ENCODE results near the gene BOD1.

BOD1 gene

DNA sequence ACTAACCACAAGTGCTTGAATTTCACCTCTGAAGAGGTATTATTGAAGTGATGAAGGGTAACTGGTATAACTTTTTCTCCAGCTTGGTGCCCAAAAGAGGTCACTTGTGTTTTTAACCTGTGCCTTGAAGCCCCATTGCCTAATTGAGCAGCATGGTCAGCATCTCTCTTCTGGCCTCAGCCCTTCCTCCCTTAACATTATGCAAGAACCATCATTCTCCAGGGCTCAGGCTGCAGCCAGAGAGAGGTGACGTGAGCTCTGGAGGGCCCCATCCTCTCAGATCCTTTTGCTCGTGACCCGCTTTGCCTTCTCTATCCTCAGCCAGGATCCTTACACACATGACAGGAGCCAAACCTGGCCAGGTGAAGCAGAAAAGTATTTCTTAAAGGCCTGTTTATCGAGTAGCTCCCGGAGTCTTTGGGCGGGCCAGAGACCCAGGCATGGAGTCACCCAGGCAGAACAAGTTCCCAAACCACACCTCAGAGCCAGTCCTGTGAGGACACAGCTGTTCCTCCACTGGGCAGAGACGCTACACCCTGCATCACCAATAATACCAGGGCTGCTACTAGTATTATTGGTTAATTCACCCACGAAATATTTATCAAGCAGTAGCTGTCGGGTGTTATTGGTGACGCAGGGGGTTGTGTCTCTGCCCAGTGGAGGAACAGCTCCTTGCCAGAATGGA lies 29.6 kb upstream of the BOD1 start:
- FAIRE-seq, result no peak
- no peak for TF ChIP-seq POLR2A (IDR thresholded peaks at IDR 0.05; ENCODE audit: low read depth, low read length)
- DNase-seq (ENCODE audit: insufficient read length, low spot score), result no peak

DNA sequence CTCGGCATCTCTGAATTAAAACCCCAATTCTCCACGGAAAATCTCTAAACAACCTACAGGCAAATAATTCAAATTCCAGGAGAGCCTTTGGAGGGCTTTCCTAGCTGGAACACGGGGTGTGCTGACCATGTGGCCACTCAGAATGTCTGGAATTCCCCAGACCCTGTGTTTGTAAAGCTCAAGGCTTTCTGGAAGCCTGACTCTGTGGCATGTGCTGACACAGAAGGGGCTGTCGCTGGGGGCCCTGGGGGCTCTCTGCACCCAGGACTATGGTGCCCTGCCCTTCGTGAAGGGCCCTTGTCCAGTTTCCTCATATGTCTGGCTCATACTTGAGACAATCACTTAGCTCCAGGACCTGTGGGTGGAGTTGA lies 29.0 kb upstream of the BOD1 start:
- TF ChIP-seq POLR2A (IDR thresholded peaks at IDR 0.05; ENCODE audit: low read depth, low read length), result no peak
- DNase-seq (ENCODE audit: insufficient read length, low spot score) (no peak), FAIRE-seq (no peak)

DNA sequence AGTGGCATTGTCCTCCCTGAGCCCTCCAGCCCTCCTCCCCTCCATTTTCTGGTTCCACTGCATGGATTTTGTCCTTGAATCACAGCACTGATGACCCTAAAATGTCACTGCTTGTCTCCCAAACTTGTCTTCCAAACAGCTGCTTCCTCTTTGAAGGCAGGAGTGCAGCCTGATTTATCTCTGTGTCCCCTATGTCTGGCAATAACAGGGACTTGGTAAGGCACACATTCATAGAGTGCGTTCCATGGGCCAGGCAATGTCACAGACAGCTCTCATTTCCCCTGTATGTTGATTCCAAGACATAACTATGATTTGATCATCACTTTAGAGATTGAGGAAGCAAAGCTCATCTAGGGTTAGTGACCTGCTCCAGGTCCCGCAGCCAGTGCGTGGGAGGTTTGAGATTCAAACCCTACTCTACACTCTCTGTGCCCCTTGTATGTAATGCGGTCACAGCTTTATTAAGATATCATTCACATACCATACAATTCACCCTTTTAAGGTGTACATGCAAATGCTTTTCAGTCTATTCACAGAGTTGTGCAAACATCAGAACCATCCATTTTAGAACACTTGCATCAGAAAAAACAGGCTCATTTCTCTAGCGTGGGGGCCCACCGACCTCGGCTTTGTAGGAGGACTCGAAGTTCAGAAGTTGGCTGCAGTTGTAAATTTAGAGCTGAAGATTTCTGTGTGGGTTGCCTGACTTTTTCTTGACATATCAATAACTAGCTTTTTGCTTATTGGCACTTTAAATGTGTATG lies 28.4 kb upstream of the BOD1 start:
- TF ChIP-seq POLR2A (IDR thresholded peaks at IDR 0.05; ENCODE audit: low read depth, low read length), result no peak
- no peak for DNase-seq (ENCODE audit: insufficient read length, low spot score)
- no peak for FAIRE-seq

DNA sequence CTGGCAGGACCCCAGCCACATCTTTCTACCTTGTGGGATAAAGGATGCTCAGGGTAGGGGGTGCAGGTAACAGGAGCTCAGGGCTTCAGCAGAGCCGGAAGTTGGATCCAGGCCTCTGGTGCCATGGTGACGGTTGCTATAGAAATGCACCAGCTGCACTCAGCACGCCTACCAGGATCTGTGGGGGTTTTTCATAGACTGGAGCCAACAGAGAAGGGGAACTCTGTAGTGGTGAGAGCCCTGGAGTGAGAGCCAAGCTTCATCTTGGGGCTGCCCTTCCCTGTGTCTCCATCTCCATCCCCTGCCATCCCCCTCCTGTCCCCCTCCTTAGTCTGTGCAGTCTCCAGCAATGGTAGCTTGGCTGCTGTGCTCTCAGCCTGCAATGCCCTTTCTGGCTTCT lies 27.5 kb upstream of the BOD1 start:
- no peak for TF ChIP-seq POLR2A (IDR thresholded peaks at IDR 0.05; ENCODE audit: low read depth, low read length)
- FAIRE-seq (no peak), DNase-seq (ENCODE audit: insufficient read length, low spot score) (no peak)

DNA sequence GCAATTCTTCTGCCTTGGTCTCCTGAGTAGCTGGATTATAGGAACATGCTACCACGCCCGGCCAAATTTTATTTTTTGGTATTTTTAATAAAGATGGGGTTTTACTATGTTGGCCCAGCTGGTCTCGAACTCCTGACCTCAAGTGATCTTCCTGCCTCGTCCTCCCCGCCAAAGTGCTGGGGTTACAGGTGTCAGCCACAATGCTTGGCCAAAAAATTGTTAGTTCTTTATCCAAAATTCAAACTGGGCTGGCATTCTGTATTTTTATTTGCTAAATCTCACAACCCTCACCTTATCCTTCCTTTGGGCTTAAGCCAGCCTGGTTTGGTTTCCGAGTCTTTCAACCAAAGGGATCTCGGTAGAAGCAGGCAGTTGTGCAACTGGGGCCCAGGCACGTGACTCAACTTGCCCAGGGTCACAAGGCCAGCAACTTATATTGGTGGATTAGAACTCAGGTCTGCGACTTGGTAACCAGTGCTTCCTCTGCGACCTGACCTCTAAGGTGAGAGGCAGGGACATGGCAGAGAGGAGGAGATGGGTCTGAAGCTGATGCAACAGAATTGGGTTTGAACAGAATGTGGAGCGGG lies 26.5 kb upstream of the BOD1 start:
- no peak for FAIRE-seq
- no peak for DNase-seq (ENCODE audit: insufficient read length, low spot score)
- TF ChIP-seq POLR2A (IDR thresholded peaks at IDR 0.05; ENCODE audit: low read depth, low read length), result no peak

DNA sequence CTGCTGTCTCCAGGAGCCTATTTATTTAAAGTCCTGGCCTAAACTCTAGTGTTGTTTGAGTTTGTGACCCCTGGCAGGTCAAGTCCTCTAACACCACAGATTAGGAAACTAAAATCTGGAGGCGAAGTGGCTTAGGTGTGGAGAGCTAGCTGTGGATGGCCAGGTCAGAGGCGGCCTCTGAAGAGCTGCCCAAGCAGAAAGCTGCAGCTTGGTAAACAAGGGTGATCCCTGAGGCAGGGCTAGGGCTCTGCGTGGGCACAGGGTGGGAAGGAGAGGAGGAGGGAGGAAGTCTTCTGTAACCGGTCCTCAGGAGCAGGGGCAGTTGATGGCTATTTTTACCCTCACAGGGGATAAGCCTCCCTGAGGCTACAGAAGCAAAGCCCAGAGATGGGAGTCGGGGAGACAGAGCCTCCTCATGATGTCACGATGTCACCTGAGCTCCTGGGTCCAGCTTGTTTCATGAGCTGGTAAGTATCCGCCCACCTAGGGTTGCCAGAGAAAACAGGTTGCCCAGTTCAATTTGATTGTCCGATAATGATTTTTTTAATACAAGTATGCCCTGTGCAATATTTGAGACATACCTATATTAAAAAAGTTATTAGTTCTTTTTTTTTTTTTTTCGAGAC lies 25.9 kb upstream of the BOD1 start:
- no peak for FAIRE-seq
- DNase-seq (ENCODE audit: insufficient read length, low spot score), result no peak
- no peak for TF ChIP-seq POLR2A (IDR thresholded peaks at IDR 0.05; ENCODE audit: low read depth, low read length)

DNA sequence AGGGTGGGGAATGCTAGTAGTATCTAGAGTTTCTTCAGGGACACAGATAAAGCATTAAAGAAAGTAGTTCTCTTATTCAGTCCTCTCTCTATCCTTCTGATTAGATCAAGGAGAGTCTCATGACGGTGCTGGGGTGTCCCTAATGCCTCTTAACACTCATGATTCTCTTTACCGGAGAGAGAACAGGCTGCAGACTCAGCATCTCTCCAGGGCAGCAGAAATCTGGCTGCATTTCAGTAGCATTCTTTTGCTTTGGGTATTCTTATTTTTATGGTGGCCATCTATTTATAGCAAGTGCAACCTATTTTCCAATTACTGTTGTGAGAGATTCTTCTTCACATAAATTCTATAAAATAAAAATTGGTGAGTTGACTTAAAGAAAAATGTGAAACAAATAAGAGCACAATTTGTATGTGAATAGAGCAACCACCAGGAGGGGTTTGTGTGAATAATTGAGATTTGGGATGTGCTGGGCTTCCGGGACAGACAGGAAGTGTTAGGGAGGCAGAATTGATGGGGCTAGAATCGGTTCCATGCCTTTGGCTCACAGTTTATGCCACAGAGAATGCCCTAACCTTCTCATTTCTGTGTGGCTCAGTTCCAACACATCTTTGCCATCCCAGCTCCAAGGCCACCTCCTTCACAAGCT lies 23.8 kb upstream of the BOD1 start:
- TF ChIP-seq POLR2A (IDR thresholded peaks at IDR 0.05; ENCODE audit: low read depth, low read length), result no peak
- FAIRE-seq, result no peak
- DNase-seq (ENCODE audit: insufficient read length, low spot score), result no peak

DNA sequence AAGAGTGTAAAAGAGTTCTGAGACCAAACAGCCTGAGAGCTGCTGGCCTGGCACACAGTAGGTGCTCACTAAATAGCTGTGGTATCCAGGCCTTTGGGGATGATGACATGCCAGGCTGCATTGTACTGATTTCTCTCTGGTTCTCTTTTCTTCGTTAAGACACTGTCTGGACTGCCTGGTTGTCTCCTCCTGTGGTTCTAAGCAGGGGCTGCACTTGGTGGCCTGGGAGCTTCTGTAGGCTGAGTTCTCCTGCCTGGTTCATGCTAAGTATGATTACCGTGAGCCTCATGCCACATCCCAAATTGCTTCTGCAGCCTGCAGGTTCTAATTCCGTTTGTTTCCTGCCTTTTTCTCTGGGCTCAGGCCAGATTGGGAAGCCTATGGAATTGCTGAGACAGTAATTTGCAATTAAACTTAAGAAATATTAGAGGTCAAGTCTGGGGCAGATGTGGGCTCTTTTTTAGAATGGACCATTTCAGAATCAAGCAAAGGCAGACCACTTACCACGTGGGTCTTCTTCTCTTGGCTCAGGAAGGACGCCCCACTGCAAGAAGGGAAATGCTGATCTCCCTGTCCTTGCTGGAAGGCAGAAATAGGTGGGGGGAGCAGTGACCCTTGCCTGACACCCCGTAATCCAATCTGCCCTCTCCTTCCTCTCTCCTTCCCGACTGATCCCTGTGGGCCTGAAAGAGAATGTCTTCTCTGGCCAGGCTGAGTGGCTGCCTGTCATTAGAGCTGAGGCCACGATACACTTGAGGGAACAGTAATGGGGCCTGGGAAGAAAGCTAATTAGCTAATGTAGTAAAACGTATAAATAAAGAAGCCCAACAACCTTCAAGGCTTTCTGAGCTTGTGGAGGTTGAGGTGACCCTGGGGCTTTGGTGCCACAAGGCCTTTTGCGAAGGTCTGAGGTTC lies 21.9 kb upstream of the BOD1 start:
- no peak for FAIRE-seq
- TF ChIP-seq POLR2A (IDR thresholded peaks at IDR 0.05; ENCODE audit: low read depth, low read length), result no peak
- DNase-seq (ENCODE audit: insufficient read length, low spot score), result no peak

DNA sequence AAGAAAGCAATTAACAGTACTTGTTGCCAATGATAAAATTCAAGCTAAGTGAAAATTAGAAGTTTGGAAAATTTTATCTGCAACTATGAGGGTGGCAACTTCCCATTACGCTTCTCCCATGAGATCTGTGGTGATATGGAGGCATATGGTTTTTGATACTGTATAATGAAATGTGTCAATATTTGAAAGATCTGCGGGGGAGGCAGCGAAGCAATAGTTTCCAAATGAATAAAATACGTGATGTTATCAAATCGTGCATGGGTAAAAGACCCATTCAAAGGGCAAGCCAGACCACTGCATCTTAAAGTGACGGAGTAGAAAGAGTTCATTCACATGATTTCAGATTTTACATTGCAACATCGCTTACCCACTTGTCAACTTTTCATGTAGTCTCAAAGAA lies 20.9 kb upstream of the BOD1 start:
- TF ChIP-seq POLR2A (IDR thresholded peaks at IDR 0.05; ENCODE audit: low read depth, low read length), result no peak
- DNase-seq (ENCODE audit: insufficient read length, low spot score) (no peak), FAIRE-seq (no peak)

DNA sequence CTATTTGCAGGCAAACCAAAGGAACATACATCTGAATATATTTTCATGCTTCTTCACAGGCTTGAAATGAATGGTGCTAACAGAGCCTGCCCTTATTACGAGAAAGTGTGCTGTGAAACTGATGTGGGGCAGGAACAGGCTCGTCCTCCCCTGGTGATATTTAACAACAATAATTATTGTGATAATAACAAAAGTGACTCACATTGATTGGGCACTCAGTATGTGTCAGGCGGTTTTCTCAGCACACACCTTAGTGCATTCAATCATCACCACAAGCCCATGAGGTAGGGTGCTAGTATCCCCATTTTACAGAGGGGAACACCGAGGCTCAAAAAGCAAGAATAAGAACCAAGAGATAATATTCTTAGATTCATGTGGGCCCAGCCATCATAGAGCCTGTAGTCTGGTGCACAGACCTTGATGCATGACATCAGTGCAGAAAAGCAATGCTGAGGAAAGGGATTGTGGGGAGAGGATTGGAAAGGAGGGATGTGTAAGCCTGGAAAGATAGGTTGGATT lies 18.1 kb upstream of the BOD1 start:
- FAIRE-seq (no peak), DNase-seq (ENCODE audit: insufficient read length, low spot score) (no peak)
- no peak for TF ChIP-seq POLR2A (IDR thresholded peaks at IDR 0.05; ENCODE audit: low read depth, low read length)

DNA sequence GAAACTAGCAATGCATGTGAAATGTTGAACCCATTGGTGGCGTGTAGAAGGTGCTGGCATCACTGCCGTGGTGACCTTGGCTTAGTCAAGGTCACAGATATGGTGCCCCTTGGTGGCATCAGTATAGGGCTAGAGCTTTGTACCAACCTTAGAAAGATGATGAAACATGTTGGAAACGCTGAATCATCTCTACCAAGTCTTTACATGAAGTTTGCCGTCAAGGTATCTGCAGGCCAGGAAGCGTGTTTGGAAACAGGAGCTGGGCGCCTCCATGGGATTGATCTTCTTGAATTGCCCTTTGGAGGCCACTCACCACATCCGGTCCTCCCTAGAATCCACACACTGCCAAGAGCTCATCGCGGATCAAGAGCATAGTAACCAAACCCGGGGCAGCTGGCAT lies 16.9 kb upstream of the BOD1 start:
- no peak for DNase-seq (ENCODE audit: insufficient read length, low spot score)
- FAIRE-seq, result no peak
- TF ChIP-seq POLR2A (IDR thresholded peaks at IDR 0.05; ENCODE audit: low read depth, low read length), result no peak

DNA sequence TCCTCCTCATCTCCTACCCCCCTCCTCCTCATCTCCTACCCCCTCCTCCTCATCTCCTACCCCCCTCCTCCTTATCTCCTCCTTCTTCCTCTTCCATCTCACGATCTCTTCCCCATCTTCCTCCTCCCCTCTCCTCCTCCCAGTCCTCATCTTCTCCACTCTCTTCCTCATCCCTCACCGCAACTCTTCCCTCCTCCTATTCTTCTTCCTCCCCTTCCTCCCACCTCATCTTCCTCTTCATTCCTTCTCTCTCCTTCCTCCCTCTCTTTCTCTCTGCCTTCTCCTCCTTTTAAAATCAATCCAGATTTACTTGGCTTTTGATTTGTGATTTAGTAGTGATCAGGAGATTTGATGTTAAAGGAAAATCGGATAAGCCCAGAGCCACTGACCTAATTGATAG lies 15.0 kb upstream of the BOD1 start:
- FAIRE-seq (no peak), DNase-seq (ENCODE audit: insufficient read length, low spot score) (no peak)
- TF ChIP-seq POLR2A (IDR thresholded peaks at IDR 0.05; ENCODE audit: low read depth, low read length), result no peak

All from H54 (cell line).